GM12878 (cell line): ENCODE results near the gene GPRC5C.

Experiments used
- CEBPB ChIP-seq, 2 experiments: fragments of 150-350 bp in 1 of 2; IDR thresholded peaks; 2 replicates each; pipeline ENCODE4 v1.6.1; 2012 to 2014; ENCODE audit warnings: low read depth in 2 of 2, low read length in 2 of 2, borderline replicate concordance in 1 of 2, inconsistent platforms in 1 of 2
- FOXK2 ChIP-seq: fragments of 450-650 bp; IDR thresholded peaks from 2 replicates; pipeline ENCODE4 v1.6.1; 2017; ENCODE audit warnings: mild to moderate bottlenecking, moderate library complexity
- HDAC2 ChIP-seq: fragments of 200-600 bp; sonication (generic); IDR thresholded peaks from 2 replicates; pipeline ENCODE4 v1.6.1; 2017
- NR2F1 ChIP-seq: fragments of 450-650 bp; conservative IDR thresholded peaks from 2 replicates; pipeline ENCODE4 v1.6.1; 2017; ENCODE audit warnings: mild to moderate bottlenecking
- SREBF2 ChIP-seq: IDR thresholded peaks from 2 replicates; pipeline ENCODE4 v1.6.1; 2012; ENCODE audit warnings: mild to moderate bottlenecking, low read length
- YY1 ChIP-seq: IDR thresholded peaks from 2 replicates; pipeline ENCODE4 v1.6.1; 2011; ENCODE audit warnings: low read depth, mild to moderate bottlenecking, low read length
- TF ChIP-seq, protein P1 (sequence below), 3 experiments: IDR thresholded peaks in 2 of 3; conservative IDR thresholded peaks in 1 of 3; 2 replicates each; pipeline ENCODE4 v1.5.1; 2011; ENCODE audit warnings: low read depth in 3 of 3, low read length in 3 of 3, mild to moderate bottlenecking in 3 of 3, control low read depth in 2 of 3, moderate library complexity in 2 of 3, inconsistent platforms in 1 of 3, mixed read lengths in 1 of 3; ENCODE audit not compliant: control insufficient read depth in 2 of 3, insufficient read depth in 1 of 3; ENCODE audit errors: extremely low read depth in 1 of 3

DNA sequence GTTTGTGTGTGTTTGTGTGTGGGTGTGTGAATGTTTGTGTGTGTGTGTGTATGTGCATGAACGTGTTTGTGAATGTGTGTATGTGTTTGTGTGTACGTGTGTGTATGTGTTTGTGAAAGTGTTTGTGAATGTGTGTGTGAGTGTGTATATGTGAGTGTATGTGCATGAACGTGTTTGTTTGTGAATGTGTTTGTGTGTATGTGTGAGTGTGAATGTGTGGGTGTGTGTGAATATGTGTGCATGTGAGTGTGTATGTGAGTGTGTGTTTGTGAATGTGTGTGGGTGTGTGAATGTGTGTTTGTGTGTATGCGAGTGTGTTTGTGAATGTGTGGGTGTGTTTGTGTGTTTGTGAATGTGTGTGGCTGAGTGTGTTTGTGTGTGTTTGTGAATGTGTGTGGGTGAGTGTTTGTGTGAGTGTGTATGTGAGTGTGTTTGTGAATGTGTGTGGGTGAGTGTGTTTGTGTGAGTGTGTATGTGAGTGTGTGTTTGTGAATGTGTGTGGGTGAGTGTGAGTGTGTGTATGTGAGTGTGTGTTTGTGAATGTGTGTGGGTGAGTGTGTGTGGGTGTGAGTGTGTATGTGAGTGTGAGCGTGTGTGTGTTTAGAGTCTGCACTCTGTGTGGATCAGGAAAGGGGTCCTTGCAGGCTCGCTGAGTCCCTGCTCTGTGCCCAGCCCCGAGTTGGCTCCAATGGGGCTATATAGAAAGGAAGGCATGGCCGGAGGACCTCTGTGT lies 33.7 kb downstream of the GPRC5C start:
- TF ChIP-seq HDAC2 (no peak), FOXK2 (no peak), YY1 (no peak), CEBPB (IDR thresholded peaks at IDR 0.05; ENCODE audit: borderline replicate concordance in 1 of 2, low read depth in 2 of 2, low read length in 2 of 2) (no peak), SREBF2 (no peak), NR2F1 (no peak)
- TF ChIP-seq, protein P1, sequence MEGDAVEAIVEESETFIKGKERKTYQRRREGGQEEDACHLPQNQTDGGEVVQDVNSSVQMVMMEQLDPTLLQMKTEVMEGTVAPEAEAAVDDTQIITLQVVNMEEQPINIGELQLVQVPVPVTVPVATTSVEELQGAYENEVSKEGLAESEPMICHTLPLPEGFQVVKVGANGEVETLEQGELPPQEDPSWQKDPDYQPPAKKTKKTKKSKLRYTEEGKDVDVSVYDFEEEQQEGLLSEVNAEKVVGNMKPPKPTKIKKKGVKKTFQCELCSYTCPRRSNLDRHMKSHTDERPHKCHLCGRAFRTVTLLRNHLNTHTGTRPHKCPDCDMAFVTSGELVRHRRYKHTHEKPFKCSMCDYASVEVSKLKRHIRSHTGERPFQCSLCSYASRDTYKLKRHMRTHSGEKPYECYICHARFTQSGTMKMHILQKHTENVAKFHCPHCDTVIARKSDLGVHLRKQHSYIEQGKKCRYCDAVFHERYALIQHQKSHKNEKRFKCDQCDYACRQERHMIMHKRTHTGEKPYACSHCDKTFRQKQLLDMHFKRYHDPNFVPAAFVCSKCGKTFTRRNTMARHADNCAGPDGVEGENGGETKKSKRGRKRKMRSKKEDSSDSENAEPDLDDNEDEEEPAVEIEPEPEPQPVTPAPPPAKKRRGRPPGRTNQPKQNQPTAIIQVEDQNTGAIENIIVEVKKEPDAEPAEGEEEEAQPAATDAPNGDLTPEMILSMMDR (IDR thresholded peaks at IDR 0.05 in 2 of 3, conservative IDR thresholded peaks at IDR 0.05 in 1 of 3; ENCODE audit: control insufficient read depth in 2 of 3, extremely low read depth in 1 of 3, insufficient read depth in 1 of 3, low read depth in 3 of 3, low read length in 3 of 3): no peak
